Stimulated activated CD4-positive, alpha-beta T cell treated with anti-CD3 and anti-CD28 coated beads, TNF-alpha, amount 100 ng/mL, for 4 hours (primary cell): ENCODE results near the gene HTT.

Experiments used
- DNase-seq, 3 experiments: peaks; one replicate each; pipeline ENCODE4 v3.0.0-alpha.2; 2020; ENCODE audit warnings: low read depth in 3 of 3

Gene HTT

DNA sequence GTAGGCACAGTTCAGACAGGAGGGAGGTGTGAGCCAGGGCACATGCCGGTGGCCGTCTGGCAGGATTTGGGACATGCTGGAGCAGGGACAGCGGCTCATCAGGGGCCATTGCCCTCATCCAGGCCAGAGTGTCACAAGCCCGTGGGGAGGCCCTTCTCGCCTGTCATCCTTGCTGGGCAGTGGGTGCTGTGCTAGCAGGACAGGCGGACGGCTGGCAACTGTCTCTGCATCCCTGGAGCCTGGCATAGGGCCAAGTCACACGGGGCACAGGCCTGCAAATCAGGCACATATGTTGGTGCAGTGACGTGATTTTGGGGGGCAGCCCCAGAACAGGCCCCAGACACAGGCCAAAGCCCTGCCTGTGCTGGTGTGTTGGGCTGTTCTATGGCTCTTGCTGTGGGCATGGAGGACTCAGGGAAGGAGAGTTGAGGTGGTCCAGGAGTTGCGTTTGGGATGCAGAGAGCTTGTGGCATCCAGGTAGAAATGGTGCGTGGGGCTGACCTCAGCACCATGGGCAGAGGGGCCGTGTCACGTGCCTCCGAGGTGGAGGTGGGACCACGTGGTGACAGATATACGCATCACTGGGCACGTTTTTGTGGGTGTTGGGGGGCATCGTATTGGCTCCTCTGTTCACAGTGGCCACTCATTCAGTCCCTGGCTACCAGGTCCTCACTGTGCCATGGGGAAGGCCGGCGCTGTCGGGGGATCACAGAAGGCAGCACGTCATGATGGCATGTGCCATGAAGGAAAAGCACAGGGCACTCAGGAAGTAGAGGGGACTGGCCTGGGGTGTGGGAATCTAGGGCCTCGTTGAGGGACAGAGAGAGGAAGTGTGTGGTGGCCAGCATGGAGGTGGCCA lies 159.9 kb downstream of the HTT start:
- no peak for DNase-seq

GRCh38 chr4:3235030-3235345 lies 160.5 kb downstream of the HTT start:
- no peak for DNase-seq

GRCh38 chr4:3235581-3235980 lies 161.1 kb downstream of the HTT start:
- no peak for DNase-seq

DNA sequence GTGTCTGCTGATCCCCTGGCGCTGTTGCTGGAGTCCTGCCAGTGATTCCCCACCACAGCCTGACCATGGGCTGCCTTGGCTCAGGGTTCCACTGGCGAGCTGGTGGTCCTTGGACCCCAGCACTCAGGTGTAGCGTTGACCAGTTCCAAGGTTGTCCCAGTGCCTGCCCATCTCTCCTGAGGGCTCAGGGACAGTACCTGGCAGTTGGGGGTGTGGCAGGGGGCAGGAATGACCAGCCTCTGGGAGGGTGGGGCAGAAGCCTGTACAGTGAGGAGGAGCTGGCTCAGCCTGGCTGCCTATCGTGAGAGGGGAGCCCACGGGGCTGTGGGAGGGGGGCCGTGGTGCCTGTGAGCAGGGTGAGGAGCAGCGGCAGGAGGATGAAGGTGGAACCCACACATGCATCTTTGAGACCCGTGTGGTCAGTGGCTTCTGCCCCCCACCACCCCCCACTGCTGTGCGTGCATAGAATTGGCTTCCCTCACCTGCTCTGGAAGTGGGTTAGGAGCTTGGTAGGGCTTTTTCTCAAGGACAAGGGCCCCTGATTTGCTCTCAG lies 161.9 kb downstream of the HTT start:
- no peak for DNase-seq

DNA sequence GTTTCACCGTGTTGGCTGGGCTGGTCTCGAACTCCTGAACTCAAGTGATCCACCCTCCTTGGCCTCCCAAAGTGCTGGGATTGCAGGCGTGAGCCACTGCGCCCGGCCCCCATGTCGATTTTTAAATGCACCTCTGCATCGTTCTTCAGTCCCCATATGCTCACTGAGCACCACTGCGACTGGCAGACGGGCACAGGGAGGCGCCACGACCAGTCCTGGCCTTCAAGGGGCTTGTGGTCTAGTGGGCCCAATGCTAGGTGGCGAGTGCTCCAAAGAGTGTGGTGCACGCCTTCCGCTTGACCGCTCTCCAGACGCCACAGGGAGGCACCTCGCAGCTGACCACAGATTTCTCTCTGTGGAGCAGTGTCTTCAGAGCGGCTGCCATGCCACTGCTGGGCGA lies 162.8 kb downstream of the HTT start:
- DNase-seq: no peak

DNA sequence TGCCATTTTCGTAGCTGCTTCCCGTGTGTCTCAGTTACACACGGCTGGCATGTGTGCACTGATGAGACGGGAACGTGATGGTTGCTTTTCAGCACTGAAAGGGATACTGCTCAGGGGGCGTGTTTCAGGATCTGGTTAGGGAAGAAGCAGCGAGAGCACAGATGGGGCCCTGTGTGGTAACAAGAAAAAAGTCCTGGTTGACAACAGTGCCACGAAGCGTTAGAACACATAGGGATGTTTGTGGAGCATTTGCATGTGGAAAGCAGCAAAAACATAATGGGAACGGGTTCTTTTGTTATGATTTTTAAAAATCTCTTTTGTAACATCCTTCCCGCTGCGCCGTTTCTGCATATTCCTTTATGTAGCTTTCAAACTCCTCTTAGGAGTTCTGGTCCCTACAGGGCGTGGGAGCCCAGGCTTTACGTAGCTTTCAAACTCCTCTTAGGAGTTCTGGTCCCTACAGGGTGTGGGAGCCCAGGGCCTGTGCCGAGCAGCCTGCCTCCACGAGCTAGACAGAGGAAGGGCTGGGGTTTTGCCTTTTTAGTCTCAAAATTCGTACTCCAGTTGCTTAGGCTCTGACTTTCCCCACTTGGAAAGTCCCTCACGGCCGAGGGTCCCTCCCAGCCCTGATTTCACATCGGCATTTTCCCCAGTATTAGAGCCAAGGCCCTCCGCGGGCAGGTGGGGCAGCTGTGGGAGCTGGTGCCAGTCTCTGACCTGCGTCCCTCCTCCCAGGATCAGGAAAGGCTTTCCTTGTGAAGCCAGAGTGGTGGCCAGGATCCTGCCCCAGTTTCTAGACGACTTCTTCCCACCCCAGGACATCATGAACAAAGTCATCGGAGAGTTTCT lies 163.5 kb downstream of the HTT start:
- no peak for DNase-seq

DNA sequence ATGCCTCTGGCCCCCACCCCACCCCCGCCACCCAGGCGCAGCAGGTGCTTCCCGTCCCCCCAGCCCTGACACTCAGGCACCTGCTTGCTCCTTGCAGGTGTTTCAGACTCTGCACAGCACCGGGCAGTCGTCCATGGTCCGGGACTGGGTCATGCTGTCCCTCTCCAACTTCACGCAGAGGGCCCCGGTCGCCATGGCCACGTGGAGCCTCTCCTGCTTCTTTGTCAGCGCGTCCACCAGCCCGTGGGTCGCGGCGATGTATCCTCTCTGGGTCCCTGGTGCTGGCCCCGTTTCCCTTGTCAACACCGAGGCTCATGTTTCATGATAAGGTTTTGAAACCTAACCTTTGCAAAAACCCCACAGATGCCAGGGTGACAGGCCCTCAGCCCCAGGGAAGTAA lies 164.2 kb downstream of the HTT start:
- DNase-seq: no peak

GRCh38 chr4:3239303-3239702 lies 164.8 kb downstream of the HTT start:
- DNase-seq: no peak

GRCh38 chr4:3239998-3240920 lies 165.8 kb downstream of the HTT start:
- no peak for DNase-seq

DNA sequence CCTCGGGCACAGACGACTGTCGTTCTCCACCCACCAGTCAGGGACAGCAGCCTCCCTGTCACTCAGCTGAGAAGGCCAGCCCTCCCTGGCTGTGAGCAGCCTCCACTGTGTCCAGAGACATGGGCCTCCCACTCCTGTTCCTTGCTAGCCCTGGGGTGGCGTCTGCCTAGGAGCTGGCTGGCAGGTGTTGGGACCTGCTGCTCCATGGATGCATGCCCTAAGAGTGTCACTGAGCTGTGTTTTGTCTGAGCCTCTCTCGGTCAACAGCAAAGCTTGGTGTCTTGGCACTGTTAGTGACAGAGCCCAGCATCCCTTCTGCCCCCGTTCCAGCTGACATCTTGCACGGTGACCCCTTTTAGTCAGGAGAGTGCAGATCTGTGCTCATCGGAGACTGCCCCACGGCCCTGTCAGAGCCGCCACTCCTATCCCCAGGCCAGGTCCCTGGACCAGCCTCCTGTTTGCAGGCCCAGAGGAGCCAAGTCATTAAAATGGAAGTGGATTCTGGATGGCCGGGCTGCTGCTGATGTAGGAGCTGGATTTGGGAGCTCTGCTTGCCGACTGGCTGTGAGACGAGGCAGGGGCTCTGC lies 166.5 kb downstream of the HTT start:
- DNase-seq: no peak

GRCh38 chr4:3241898-3242524 lies 167.5 kb downstream of the HTT start:
- no peak for DNase-seq

DNA sequence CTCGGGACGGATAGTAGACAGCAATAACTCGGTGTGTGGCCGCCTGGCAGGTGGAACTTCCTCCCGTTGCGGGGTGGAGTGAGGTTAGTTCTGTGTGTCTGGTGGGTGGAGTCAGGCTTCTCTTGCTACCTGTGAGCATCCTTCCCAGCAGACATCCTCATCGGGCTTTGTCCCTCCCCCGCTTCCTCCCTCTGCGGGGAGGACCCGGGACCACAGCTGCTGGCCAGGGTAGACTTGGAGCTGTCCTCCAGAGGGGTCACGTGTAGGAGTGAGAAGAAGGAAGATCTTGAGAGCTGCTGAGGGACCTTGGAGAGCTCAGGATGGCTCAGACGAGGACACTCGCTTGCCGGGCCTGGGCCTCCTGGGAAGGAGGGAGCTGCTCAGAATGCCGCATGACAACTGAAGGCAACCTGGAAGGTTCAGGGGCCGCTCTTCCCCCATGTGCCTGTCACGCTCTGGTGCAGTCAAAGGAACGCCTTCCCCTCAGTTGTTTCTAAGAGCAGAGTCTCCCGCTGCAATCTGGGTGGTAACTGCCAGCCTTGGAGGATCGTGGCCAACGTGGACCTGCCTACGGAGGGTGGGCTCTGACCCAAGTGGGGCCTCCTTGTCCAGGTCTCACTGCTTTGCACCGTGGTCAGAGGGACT lies 168.8 kb downstream of the HTT start:
- no peak for DNase-seq

DNA sequence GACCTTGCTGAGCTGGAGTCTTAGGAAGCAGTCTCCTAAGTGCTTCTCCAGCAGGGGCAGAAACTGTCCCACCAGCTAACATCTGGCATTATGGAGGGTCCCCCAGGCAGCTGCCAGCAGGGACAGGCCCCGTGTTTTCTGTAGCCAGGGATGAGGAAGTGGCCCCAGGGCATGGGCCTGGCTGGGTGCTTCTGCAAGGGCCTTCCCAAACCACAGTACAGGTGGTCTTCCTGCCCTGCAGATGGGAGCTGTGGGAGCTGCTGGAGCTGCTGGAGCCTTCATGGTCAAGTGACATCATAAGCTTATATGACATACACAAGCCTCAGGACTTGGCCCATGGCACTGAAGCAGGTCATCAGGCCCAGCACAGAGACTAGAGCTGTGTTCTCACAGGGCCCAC lies 169.5 kb downstream of the HTT start:
- no peak for DNase-seq

DNA sequence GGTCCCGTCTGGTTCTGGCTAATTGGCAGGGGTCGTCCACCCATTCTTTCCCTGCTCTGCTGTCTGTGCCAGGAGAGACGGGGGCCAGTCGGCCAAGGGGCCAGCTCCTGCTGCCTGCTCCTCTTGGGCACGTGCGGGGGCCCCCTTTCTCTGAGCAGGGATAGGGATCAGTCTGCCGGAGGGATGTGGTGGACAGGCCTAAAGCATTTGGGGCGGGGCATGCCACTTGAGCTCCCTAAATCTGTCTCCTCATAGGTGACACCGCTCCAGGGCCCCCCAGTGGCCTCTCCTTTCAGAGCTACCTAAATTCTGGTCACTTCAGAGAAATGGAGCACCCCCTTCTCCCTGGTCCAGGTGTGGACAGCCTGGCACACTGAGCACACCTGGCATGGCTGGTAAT lies 170.3 kb downstream of the HTT start:
- DNase-seq: no peak

GRCh38 chr4:3245676-3246075 lies 171.2 kb downstream of the HTT start:
- no peak for DNase-seq

DNA sequence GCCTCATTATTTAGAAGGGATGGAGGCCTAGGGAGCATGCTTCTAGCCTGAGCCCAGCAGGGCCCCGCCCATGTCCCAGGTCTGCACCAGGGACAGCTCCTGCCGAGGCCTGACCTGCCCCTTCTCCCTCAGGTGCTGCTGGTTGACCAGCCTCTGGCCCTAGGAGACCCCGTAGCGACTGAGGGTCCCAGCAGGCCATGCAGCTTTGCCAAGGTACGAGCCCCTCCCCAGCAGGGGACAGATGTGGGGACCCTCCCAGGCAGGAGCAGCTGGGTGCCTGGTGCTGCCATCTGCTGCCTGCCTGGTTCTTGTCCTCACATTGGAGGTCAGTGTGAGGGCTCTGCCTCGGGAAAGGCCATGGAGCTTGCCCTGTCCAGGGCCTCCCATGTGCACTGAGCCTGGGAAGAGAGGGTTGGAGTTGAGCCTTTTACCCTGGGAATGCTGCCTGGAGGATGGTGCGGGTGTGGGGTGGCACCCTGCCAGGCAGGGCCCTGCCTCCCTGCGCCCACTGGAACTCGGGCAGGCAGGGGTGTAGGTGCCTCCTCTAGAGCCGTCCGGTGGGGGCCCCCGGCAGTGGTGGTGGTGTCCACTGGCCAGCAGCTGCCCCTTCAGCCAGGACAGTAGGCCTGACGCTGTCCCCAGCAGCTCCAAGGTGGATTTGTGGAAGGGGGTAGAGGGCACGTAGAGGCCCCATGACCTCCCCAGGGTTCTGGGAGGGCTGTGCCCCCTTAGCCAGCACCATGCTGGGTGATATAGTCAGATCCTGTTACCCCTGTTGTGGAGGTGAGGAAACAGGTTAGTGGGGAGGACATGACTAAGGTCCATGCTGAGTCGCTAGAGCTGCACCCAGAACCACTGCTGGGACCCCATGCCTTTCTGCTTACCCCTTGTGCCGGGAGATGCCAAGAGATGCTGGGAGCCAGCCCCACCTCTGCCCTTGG lies 172.2 kb downstream of the HTT start:
- no peak for DNase-seq

DNA sequence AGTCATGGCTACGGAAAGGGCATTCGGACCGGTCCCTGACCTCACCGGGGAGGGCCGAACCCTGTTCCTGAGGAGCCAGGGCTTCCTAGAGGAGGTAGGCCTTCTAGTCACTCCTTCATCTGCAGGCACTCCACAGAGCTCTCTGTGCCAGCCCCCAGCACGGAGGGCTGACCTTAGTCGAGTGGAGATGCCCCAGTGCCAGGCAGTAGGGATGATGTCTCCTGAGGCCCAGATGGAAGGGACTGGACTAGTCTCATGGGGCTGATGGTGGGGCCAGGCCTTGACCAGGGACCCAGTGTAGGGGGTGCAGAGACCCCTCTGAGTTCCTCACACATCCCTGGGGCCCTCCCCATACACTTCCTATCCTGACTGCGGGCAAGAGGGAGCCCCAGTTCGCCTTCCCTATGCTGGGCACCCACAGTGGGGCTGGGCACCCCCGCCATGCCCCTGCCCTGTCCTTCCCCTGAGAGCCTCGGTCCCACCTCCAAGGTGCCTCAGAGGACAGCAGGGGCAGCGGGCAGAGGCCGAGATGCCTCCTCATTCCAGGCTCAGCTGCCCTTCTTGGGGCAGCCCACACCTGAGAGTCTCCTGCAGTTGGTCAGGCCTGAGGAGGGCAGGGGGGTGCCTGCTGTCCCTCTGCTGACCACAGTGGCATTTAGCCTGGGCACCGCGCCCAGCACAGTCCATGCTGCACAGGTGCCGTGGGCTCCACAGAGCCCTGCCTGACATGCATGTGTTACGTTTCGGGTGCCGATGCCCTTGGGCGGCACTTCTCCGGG lies 173.1 kb downstream of the HTT start:
- DNase-seq: no peak

GRCh38 chr4:3248178-3248480 lies 173.6 kb downstream of the HTT start:
- DNase-seq: no peak
